ENCODE data around the gene NCOA6. TPM values are rescaled to one million over a fixed set of nuclear protein-coding genes. Genes with fewer than 3 reads are reported as not detected.

Gene NCOA6
- total RNA-seq, 4 donors from 2014 or later, result 11.6 to 21.8 (median 18.1) TPM

DNA sequence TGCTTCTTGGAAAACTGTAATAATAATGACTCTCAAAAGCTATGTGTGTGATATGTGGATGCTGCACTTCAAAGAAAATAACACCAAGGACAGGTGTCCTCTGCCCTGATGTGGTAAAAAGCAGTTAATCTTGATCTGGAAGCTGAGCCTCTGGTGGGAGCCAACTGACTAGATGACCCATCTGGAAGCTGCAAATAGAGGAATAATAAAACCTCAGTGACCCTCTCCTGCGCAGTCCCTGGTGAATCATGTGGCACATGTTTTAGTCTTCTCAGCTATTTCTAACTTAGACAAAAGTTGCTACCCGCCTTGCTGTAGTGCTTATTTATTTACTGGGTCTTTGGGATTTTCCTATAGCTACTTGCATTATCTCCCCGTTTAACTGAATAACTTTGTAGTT, 74.0 kb downstream of the NCOA6 start:
- Histone ChIP-seq H3K27ac (no peak overlapping the region), H3K36me3 (peaks cover 14 to 98% (median 27%) of the 10 kb centered on the region in 3 donors), H3K9me3 (no peaks in the 10 kb centered on the region), H3K27me3 (no peaks in the 10 kb centered on the region), H3K4me1 (peaks cover 0 to 5% (median 0%) of the 10 kb centered on the region in 3 donors), H3K4me3 (no peak overlapping the region)
- 86 to 92% methylated on average over 3 of the region's 3 CpGs for WGBS, 2 donors
- no peak for DNase-seq
- TF ChIP-seq, protein P1, sequence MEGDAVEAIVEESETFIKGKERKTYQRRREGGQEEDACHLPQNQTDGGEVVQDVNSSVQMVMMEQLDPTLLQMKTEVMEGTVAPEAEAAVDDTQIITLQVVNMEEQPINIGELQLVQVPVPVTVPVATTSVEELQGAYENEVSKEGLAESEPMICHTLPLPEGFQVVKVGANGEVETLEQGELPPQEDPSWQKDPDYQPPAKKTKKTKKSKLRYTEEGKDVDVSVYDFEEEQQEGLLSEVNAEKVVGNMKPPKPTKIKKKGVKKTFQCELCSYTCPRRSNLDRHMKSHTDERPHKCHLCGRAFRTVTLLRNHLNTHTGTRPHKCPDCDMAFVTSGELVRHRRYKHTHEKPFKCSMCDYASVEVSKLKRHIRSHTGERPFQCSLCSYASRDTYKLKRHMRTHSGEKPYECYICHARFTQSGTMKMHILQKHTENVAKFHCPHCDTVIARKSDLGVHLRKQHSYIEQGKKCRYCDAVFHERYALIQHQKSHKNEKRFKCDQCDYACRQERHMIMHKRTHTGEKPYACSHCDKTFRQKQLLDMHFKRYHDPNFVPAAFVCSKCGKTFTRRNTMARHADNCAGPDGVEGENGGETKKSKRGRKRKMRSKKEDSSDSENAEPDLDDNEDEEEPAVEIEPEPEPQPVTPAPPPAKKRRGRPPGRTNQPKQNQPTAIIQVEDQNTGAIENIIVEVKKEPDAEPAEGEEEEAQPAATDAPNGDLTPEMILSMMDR (IDR thresholded peaks at IDR 0.05), result no peak
- no peak for TF ChIP-seq POLR2A (IDR thresholded peaks at IDR 0.05)
- intact Hi-C loops (cut with DNase I), result no loop called here

DNA sequence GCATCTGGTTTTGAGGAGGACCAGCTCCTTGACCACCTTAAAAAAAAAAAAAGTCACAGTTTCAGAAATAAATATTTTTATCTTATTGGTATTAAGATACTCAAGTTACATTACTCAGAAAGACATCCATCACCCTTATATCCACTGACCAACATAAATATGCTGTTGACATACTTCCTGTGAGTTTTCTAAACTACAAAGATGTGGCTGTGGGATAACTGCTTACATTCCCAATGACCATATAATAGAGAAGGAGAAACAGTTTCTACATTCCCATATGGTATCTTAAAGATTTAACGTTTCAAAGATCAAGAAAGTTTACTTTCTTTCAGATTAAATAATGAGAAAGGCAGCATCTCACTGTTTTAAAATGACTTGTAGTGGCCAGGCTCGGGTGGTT, 75.0 kb downstream of the NCOA6 start:
- Histone ChIP-seq H3K36me3 (peaks cover 14 to 98% (median 20%) of the 10 kb centered on the region in 3 donors), H3K9me3 (no peaks in the 10 kb centered on the region), H3K27me3 (no peaks in the 10 kb centered on the region), H3K4me3 (no peak overlapping the region), H3K27ac (no peak overlapping the region), H3K4me1 (peaks cover 0 to 5% (median 0%) of the 10 kb centered on the region in 3 donors)
- 38% methylated on average over 2 of the region's 2 CpGs for WGBS, 2 donors
- TF ChIP-seq, protein P1 (IDR thresholded peaks at IDR 0.05), result no peak
- no peak for TF ChIP-seq POLR2A (IDR thresholded peaks at IDR 0.05)
- intact Hi-C loops (cut with DNase I), result no loop called here
- DNase-seq, result no peak

DNA sequence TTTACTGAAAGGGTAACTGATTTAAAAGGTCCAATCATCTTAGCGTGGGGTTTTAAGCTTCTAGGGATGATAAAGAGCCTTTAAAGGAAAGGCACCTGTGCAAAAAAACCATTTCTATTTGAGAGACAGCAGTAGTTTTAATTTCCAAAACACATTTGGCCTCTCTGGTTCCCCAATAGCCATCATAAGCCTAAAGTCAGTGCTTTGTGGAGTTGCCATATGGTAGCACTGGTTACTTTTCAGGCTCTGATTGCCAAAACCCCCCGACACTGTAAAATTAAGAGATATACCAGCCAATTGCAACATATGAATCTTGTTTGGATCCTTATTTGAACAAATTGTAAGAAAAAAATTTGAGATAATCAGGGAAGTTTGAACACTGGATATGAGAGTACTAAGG, 76.7 kb downstream of the NCOA6 start:
- TF ChIP-seq, protein P1 (IDR thresholded peaks at IDR 0.05), result no peak
- TF ChIP-seq POLR2A (IDR thresholded peaks at IDR 0.05), result no peak
- Histone ChIP-seq H3K36me3 (peaks cover 14 to 98% (median 18%) of the 10 kb centered on the region in 3 donors), H3K27ac (no peak overlapping the region), H3K4me3 (no peak overlapping the region), H3K4me1 (no peaks in the 10 kb centered on the region), H3K27me3 (no peaks in the 10 kb centered on the region), H3K9me3 (no peaks in the 10 kb centered on the region)
- DNase-seq, result no peak
- 89 to 98% methylated on average over 2 of the region's 2 CpGs for WGBS, 2 donors
- intact Hi-C loops (cut with DNase I), result no loop called here

DNA sequence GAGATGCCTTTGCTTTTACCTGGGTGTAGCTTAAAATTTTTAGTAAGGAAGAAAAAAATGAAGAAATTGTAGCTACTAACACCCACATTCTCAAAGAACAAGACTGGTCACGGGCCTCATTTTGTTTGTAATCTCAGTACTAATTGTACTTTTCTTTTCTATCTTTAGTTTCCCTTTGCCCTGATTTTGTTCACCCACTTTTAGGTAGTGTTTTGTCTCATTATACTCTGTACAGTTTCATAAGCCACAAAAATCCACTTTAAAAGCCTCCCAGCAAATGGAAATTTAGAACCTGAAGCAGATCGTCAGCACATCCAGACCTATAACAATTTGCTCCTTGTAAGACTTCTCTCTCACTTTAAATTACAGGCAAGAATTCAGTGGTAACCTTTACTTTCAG, 78.0 kb downstream of the NCOA6 start:
- Histone ChIP-seq H3K36me3 (peaks cover 21 to 98% (median 27%) of the 10 kb centered on the region in 3 donors), H3K27ac (no peak overlapping the region), H3K4me3 (no peak overlapping the region), H3K4me1 (no peaks in the 10 kb centered on the region), H3K27me3 (no peaks in the 10 kb centered on the region), H3K9me3 (no peaks in the 10 kb centered on the region)
- 63 to 72% methylated on average over 2 of the region's 2 CpGs for WGBS, 2 donors
- TF ChIP-seq, protein P1 (IDR thresholded peaks at IDR 0.05), result no peak
- TF ChIP-seq POLR2A (IDR thresholded peaks at IDR 0.05), result no peak
- no peak for DNase-seq
- intact Hi-C loops (cut with DNase I), result no loop called here

DNA sequence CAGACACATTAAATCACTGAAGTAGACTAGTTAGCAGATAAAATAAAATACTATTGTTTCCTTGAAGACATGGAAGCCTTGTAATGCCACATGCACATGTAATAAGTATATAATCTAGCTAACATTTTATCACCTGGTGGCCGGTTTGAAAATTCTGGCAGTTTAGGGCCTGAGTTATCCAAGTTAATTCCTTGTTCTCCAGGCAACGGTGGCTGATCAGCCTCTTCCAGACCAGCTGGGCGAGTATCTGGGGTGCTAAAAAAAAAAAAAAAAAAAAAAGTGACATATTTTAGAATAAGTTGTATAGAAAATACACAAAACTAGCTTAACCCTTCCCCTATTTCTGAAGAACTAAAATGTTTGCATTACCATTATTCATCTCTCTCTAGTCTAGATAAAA, 78.8 kb downstream of the NCOA6 start:
- intact Hi-C loops (cut with DNase I), result no loop called here
- no peaks in the 10 kb centered on the region for H3K27me3 ChIP-seq
- H3K36me3 ChIP-seq, result peaks cover 27 to 98% (median 28%) of the 10 kb centered on the region in 3 donors
- TF ChIP-seq POLR2A (IDR thresholded peaks at IDR 0.05), result no peak
- TF ChIP-seq, protein P1 (IDR thresholded peaks at IDR 0.05), result no peak
- no peak for DNase-seq
- H3K27ac ChIP-seq, result no peak overlapping the region
- no peak overlapping the region for H3K4me3 ChIP-seq
- H3K9me3 ChIP-seq, result no peaks in the 10 kb centered on the region
- WGBS, 2 donors, result 69 to 83% methylated on average over 3 of the region's 3 CpGs
- no peaks in the 10 kb centered on the region for H3K4me1 ChIP-seq

Data from esophagus squamous epithelium (tissue), 5 donors.